Choroid plexus epithelial cell (primary cell): ENCODE measurements around the gene NDUFA8.

ENCODE experiments used
- DNase-seq: peaks from one replicate; pipeline ENCODE4 v3.0.0-alpha.2; 2010; ENCODE audit warnings: low read depth
- H3K4me3 ChIP-seq: 2 replicates; pipeline ENCODE4 v1.5.1; 2011; ENCODE audit warnings: low read depth, mild to moderate bottlenecking, control low read depth, low read length, moderate library complexity
- CTCF ChIP-seq: conservative IDR thresholded peaks from 2 replicates; pipeline ENCODE4 v1.5.1; 2011; ENCODE audit warnings: low read depth, mild to moderate bottlenecking, control low read depth, inconsistent platforms, low read length, moderate library complexity

NDUFA8 gene

GRCh38 chr9:122186301-122186700 lies 26.7 kb upstream of the NDUFA8 start:
- no peak for TF ChIP-seq CTCF

GRCh38 chr9:122184551-122184950 lies 25.0 kb upstream of the NDUFA8 start:
- DNase-seq, result no peak
- TF ChIP-seq CTCF, result no peak

More at GRCh38 chr9:122186301-122186700, 26.7 kb upstream of the NDUFA8 start:
- DNase-seq, result no peak
- H3K4me3 ChIP-seq, result no peak overlapping the region

GRCh38 chr9:122183501-122183900 lies 23.9 kb upstream of the NDUFA8 start:
- H3K4me3 ChIP-seq, result no peak overlapping the region
- no peak for DNase-seq
- no peak for TF ChIP-seq CTCF

More at GRCh38 chr9:122184551-122184950, 25.0 kb upstream of the NDUFA8 start:
- H3K4me3 ChIP-seq, result no peak overlapping the region

GRCh38 chr9:122180633-122181032 lies 21.1 kb upstream of the NDUFA8 start:
- DNase-seq, result peak; percentile 93
- H3K4me3 ChIP-seq, result no peak overlapping the region
- no peak for TF ChIP-seq CTCF

GRCh38 chr9:122179690-122180074 lies 20.1 kb upstream of the NDUFA8 start:
- no peak for DNase-seq
- no peak overlapping the region for H3K4me3 ChIP-seq
- TF ChIP-seq CTCF, result no peak

GRCh38 chr9:122179054-122179689 lies 19.6 kb upstream of the NDUFA8 start:
- TF ChIP-seq CTCF, result no peak
- H3K4me3 ChIP-seq, result no peak overlapping the region
- no peak for DNase-seq

GRCh38 chr9:122176916-122177315 lies 17.3 kb upstream of the NDUFA8 start:
- no peak for TF ChIP-seq CTCF
- no peak overlapping the region for H3K4me3 ChIP-seq
- DNase-seq, result no peak
